CD4-positive, alpha-beta T cell treated with Interleukin-6 for 4 hours (primary cell): ENCODE data around the gene GNG7.
A peak's percentile ranks its signal among the peaks of the same experiment; 100 is the strongest.
"Not testable (repeated sequence)": the region's sequence is repeated elsewhere in the genome, so short reads cannot be mapped to it uniquely, and the experiment has no call there.

ENCODE experiments used
- DNase-seq: peaks from one replicate; pipeline ENCODE4 v3.0.0-alpha.2; 2020; ENCODE audit warnings: mixed read lengths

The GNG7 gene

DNA sequence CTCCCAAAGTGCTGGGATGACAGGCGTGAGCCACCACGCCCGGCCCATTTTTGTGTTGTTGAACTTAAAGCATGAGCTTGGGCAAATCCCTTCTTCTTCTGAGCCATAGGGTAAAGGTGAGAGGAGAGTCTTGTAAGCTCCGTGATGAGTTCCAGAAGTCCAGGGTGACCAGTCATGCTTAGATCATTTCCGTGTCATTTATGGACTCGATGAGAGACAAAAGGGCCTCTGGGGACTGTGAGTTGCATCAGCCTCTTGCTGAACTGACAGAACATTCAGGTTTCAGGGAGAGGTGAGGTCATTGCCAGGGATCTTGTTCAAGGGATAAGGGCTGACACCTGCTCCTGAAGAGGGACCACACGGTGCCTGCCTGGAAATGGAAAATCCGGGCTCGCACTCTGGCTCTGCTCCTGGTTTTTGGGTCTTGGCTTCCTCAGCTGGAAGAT lies 173.0 kb downstream of the GNG7 start:
- no peak for DNase-seq

DNA sequence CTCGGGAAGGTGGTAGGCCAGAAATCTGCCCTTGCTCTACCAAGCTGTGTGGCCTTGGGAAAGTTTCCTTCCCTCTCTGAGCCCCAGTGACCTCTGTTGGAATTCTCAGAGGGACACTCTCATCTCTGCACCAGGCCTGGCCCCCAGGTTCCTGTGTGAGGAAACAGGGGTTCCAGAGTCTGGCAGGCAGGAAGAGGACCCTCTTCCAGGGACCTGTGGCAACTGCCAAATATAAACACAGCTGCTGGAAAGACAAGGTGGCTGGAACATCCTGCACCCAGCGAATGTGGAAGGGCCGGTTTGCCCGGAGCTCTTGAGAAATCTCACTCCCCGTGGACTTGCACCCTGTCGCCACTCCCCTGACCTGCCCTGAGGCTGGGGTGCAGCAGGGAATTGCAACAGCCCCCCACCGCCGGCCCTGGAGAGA lies 173.8 kb downstream of the GNG7 start:
- DNase-seq, result no peak

DNA sequence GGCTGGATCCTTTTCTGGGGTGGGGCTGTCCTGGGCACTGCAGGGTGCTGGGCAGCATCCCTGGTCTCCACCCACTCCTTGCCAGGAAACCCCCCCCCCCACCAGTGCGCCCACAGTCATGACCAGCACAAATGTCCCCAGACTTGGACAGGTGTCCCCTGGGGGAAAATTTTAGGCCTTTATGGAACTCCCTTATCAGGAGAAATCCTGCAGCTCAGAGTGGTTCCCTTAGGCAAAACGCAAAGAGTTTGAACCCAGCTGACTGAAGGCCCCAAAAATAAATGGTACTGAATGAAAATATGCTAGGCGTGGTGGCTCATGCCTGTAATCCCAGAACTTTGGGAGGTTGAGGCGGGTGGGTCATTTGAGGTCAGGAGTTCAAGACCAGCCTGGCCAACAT lies 174.8 kb downstream of the GNG7 start:
- DNase-seq, result no peak

DNA sequence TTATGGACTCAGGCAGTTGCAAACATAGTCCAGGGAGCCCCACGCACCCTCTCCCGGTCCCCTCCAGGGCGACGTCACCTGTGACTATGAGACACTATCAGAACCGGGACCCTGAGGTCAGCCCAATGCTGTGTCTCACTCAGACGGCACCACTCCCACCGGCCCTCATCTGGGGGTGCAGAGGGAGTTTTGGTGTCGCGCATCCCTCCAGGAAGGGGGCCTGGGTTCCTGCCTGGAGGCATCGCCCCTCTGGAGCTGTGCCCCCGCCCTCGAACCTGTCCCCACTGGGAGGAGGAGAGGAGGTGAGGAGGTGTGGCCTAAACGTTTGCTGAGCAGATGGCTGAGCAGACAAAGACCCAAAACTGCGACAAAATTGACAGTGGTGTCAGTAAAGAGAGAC lies 175.3 kb downstream of the GNG7 start:
- no peak for DNase-seq

DNA sequence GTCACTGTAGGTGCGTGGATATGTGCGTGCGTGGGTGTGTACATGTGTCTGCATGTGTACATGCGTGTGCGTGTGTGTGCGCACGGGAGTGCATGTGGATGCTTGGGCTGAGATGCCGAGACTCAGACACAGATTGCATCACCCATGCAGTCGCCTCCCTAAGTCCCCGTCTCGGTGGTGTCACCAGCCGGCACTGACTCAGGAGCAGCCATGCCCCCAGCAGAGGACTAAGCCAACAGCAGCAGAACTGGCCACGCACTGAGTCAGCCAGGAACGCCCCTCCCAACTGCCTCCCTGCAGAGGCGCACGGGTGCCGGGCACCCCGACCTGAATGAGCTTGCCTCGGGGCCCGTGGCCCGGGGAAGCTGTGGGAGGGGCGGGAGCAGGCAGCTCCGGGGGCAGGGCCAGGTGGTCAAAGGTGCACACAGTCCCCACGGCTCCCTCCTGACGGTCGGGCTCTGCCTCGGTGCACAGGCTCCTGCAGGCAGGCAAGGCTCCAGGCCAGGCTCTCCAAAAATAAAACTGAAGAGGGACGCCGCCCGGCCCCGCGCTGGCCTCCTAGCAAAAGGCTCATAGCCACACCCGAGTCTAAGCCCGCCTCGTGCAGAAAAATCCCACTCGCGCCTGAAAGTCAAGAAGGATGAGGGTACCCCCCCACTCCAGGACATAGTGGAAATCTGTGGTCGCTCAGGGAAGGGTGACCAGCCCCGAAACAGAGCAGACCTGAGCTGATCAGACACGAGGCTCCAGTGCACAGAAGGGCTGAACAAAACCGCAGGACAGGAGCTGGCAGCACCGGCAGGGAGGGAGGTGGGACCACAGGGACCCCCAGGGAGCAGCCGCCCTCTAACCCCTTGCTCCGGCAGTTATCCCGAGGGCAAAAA lies 177.4 kb downstream of the GNG7 start:
- DNase-seq, result no peak

DNA sequence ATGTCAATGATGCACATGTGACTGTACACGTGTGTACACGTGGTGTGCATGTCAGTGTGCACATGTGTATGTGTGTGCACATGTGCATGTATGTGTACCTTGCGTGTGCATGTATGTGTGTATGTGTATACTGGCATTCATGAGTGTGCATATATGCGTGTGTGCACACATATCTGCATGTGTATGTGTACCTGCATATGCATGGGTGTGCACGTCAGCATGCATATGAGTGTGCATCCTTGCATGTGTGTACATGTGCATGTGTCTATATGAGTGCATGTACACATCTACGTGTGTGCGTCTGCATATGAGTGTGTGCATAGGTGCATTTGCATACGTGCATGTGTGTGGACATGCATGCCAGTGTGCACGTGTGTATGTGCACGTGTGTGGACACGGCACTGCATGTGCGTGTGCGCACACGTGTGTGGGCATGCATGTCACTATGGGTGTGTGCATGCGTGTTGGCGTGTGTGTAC lies 178.1 kb downstream of the GNG7 start:
- DNase-seq, result no peak

DNA sequence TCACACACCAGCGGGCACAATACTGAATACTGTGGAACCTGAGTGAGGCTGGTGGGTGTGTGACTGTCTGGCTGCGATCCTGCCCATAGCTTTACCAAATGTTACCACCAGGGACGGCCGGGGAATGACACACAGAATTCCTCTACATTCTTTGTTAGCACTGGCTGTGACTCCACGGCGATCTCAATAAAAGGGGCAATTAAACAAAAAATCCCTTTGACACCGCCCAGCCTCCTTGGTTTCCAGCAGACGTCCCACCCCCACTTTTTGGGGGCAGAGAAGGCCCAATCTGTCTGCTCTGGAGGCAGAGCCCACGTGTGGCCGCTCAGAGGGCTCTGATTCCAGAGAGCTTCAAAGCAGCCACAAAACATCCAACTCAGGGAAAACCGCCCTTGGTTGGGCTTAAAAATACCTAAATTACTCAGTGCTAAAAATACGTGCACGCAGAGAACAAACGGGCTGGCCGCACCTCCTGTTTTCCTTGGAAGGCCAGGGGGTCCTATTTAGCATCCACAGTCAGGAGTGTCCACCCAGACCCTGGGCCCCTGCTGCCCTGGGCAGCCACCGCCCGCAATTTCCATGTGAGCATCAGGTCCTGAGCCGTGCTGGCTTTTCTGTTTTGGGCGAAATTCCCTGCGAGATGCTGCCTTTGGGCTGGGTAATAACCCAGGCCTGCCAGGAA lies 178.7 kb downstream of the GNG7 start:
- no peak for DNase-seq

DNA sequence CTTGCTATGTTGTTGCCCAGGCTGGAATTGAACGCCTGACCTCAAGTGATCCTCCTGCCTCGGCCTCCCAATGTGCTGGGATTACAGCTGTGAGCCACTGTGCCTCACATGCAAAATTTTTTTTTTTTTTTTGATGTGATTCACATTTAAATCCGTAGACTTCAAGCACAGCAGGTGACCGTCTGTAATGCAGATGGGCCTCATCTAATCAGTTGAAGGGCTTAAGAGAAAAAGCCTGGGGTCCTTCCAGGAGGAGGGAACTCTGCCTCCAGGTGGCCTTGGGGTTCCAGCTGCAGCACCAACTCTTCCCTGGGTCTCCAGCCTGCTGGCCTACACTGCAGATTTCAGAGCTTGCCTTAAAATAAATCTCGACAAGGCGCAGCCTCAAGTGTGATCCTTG lies 183.0 kb downstream of the GNG7 start:
- DNase-seq, result no peak

DNA sequence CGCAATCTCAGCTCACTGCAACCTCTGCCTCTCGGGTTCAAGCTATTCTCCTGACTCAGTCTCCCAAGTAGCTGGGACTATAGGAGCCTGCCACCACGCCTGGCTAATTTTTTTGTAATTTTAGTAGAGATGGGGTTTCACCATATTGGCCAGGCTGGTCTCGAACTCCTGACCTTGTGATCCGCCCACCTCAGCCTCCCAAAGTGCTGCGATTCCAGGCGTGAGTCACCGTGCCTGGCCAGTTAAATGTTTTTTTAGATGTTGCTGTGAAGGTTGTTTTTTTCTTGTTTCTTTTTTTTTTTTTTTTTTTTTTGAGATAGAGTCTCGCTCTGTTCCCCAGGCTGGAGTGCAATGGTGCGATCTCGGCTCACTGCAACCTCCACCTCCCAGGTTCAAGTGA lies 183.6 kb downstream of the GNG7 start:
- DNase-seq, result not testable (repeated sequence)

DNA sequence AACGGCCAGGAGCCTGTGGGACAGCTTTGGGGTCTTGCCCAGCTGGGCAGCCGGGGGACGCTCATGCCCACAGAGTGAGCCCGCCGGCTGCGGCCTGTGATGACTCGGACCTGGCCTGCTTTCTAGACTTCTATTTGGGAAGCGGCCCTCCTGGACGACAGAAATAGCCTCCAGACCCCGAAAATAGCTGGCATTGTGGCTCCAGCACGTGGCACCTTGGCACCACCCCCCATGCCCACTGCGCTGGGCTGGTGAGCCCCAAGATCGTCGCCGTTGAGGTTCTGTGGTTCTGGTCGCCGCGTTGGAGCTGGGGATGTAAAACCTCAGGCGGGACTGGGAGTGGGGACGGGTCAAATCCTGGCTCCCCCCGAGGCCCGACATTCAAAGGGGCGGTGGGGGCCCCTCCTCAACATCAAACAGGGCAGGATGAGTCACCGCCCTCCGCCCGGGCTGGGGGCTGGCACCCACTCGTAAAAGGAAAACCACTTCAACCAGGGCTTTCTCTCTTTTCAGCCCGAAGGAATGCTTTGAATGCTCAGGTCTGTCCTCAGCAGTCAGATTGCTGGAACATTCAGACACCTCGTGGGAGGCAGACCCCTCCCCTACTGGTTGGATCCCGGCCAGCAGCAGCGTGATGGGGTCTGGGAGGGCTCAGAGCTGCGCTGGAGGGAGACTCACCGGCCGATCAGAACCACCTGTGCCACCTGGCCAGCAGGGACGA lies 184.5 kb downstream of the GNG7 start:
- DNase-seq, result peak; percentile 60

DNA sequence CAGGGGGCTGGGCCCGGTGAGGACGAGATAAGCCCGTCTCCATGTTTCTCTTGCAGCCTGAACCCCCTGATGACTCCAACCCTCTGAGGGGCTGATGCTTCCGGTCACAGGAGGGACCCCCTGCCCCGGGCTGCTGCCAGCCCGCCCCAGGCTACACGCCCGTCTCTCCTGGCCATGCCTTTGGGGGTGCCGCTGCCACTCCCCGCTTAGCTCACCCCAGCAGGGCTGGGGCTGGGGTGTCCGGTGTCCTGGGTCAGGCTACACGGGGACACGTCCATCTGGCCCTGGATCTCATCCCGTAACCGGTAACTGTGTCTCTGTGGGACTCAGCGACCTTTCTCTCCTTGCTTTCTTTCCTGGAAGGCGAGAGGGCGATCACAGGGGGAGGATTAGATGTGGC lies 185.8 kb downstream of the GNG7 start:
- DNase-seq, result no peak

DNA sequence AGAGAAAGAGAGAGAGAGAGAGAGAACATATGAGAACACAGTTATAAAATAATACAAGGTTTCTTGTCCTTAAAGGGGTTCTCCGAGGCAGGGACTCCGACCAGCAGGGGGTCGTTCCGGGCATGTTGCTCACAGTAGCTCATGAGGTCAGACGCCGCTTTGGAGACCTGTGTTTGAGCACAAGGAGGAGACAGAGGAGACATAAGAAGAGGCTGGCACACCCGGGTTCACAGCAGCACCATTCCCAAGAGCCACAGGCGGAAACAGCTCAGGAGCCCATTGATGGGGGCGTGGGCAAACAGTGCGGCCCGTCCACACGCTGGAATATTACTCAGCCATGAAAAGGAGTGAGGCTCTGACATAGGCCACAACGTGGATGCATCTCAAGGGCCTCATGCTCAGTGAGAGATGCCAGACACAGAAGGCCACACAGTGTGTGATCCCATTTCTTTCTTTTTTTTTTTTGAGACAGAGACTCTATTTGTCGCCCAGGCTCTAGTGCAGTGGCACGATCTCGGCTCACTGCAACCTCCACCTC lies 187.4 kb downstream of the GNG7 start:
- DNase-seq, result no peak

DNA sequence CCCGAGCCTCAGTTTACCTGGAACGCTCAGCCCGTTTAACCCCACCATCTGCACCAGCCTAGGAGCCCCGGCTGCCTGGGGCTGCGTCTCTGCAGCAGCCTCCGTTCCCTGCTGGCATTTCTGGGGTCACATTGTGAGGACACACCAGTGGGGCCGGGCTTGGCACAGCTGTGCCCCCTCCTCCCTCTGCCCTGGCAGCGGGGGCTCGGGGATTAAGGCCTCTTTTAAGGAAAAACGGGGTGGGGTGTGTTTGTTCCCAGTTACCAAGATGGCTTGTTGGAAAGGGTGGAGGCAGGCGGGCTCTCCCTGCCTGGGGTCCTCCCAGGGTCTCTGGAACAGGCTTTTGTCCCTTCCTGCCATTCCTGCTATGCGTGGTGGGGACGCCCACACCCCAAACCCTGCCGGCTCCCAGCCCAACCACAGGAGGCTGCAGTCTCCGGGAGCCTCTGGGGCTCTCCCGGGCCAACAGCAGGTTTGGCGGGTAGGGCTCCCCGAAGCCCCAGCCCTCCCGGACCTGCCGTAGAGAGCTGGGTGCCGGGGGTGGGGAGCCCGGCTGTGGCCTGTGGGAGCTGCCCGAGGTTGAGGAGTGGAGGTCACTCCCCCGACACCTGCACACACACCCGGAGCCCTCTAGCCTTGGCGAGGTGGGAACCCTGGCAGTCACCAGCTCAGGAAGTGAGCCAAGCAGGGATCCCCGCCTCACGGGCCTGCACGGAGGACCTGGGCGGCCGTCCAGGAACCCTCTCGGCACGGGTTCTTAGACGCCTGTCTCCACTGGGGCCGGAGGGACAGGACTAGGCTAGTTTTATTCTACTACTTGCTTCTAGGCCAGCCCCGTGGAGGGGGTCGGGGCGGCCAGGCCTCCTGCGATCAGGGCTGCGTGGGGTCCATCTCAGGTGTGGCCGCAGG lies 189.7 kb downstream of the GNG7 start:
- DNase-seq, result no peak

DNA sequence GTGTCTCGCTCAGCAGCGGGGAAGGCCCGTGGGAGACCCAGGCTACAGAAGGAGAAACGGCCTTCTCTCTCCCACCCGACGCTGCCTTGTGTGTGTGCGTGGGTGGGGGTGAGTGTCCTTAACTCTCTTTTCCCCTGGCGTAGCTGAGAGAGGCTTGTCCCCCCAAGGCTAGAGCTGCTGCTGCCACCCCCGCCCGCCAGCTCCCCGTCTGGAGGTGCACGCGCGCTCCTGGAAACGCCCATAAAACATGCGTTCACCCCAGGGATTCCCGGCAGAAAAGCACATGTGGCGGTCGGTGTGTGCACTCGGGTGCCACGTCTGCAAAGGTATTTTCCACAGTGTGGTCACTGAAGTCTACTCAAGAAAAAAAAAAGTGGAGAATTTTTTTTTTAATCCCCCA lies 190.5 kb downstream of the GNG7 start:
- no peak for DNase-seq

DNA sequence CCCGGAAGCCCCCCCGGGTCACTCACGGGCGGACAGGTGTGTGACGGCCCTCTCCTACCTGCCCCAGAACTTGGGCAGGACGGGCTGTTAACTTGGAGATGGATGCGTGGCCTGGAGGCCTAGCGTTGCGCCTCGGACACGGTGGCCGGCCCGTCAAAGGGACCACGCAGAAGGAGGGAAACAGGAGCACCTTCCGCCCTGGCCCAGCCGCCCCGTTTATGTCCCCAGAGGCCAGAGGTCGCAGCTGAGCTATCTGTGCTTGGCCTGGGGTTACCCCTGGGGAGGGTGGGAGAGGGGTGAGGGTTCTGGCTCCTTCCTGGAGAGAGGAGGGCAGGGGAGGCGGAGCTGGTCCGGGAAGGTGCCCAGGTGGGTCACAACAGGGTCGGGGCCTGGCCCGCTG lies 190.9 kb downstream of the GNG7 start:
- no peak for DNase-seq

DNA sequence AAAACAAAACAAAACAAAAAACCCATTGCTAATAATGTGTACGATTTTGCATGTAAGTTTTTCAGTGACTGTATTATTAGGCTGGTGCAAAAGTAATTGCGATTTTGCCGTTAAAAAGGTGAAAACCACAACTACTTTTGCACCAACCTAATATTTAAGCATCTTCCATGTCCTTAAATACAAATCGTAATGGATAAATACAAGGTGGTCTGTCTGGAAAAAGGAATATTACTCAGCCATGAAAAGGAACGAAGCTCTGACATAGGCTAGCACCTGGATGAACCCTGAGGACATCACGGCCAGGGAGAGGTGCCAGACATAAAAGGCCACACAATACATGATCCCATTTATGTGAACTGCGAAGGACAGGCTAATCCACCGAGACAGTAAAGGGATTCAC lies 193.4 kb downstream of the GNG7 start:
- DNase-seq, result no peak

DNA sequence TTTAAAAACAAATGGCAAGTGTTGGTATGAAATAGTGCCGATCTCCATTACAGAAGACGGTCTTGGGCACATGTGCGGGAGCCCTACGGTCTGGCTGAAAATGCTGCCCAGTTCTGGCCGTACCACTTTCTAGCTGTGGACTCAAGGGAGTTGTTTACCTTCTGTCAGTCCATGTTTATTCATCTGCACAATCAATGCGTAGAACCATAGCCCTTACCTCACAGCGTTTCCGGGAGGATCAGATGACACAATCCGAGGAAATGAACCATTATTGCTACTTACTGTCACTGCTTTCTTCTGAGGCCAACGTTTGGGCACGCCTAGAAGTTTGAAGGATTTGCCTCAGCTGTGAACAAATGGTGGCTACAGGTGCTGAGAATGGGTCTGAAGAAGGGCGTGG lies 195.4 kb downstream of the GNG7 start:
- DNase-seq, result peak; percentile 57

DNA sequence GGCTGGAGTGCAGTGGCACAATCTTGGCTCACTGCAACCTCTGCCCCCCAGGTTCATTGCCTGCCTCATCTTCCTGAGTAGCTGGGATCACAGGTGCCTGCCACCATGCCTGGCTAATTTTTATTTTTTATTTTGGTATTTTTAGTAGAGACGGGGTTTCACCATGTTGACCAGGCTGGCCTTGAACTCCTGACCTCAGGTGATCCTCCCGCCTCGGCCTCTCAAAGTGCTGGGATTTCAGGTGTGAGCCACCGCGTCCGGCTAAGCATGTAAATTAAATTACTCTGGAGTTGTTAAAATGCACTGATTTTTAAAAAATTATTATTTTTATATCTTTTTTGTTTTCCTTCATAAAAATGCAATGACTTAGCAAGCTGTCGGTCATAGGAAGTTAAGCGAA lies 195.8 kb downstream of the GNG7 start:
- not testable (repeated sequence) for DNase-seq

DNA sequence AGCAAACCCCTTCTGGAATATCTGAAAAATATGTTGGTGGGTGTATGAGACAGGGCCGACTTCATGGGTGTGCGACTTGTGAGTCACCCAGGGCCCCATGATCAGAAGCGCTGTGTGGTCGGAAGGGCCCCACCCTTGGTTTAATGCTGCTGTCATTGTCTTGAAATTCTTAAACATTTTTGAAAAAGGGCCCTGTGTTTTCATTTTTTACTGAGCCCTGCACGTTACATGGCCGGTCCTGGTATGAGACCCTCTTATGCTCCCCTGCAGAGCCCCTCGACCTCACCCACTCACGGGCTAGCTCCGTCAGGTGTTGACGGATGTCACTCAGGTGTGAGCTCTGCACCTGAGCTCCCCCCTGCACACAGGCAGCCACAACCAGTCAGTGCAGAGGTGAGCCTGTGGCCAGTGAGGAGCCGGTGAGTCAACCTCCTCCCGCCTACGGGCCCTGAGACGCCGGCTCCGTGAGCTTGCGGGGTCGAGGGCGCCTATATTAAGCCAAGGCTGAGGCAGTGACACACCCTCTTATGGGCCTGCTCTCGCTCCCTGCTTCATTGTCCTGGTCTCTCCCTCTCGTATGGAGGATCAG lies 198.9 kb downstream of the GNG7 start:
- peak; percentile 81 for DNase-seq

DNA sequence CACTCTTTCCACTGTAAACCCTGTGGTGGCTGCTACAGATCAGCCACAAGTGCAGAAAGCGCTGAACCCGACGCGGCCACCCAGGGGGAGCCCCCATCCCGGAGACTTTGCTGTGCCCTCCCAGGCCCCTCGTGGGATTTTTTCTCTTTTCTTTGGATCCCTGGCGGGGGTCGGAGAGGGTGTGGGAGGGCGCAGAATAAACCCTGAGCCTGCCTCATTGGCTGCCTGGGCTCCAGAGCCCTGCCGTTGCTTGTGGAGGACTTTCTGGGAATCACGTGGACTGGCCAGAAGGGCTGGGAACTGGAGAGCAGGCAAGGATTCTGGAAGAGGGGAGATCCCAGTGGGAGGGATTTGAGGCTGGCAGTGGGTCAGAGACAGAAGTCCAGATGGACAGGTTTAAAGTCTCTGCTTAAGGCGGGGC lies 201.6 kb downstream of the GNG7 start:
- no peak for DNase-seq

DNA sequence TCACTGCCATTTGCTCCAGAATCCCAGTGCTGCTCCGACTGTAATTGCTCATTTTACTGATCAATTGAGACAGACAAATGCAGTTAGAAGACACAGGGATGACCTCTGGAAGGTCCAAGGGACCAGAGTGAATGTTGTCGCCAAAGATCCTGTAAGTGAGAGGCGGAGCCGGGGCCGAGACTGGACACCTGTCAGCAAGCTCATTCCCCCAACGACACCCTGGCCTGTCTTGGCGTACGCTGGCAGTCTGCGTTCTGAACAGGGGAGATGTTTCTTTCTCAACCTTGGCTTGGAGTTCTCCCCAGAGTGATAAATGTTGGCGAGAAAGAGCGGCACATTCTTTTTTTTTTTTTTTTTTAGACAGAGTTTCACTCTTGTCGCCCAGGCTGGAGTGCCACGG lies 202.3 kb downstream of the GNG7 start:
- no peak for DNase-seq

DNA sequence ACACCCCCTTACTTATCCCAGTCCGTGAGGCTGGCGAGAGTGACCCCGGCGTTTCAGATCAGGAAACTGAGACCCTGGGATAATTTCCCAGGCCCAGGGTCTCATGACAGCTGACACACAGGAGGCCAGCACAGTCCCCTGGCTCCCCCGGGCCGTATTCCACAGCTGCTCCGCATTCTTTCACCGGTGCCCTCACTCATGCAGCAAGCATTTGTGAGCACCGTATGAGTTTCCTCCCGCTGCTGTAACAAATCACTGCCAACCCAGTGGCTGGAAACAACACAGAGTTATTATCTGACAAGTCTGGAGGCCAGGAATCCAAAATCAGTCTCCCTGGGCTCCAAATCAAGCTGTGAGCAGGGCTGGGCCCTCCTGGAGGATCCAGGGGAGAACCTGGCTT lies 205.3 kb downstream of the GNG7 start:
- DNase-seq, result no peak
